ENCODE data around the gene CCDC172. TPM values are rescaled to one million over a fixed set of nuclear protein-coding genes. Genes with fewer than 3 reads are reported as not detected.

Gene CCDC172
- total and polyA plus RNA-seq, 3 donors from 2014 or later: 6.7 to 31.4 (median 7.3) TPM

- Histone ChIP-seq H3K4me1 (no peaks in the 10 kb centered on the region), H3K27ac (no peak overlapping the region), H3K9me3 (no peaks in the 10 kb centered on the region), H3K27me3 (no peaks in the 10 kb centered on the region), H3K4me3 (no peak overlapping the region), H3K36me3 (ENCODE audit: low read depth, missing control alignments) (no peaks in the 10 kb centered on the region)
- TF ChIP-seq CTCF (IDR thresholded peaks at IDR 0.05) (no peak), POLR2A (IDR thresholded peaks at IDR 0.05) (no peak)
- intact Hi-C loops (cut with DNase I; ENCODE audit: low total_unique reads): no loop called here
- DNase-seq: no peak
Measured at GRCh38 chr10:116352125-116352524, 27.9 kb downstream of the CCDC172 start.

GRCh38 chr10:116353817-116354216, 29.6 kb downstream of the CCDC172 start:
- no peak overlapping the region for H3K27ac ChIP-seq
- H3K4me1 ChIP-seq: no peaks in the 10 kb centered on the region
- WGBS, 2 donors: 82 to 92% methylated on average over 4 of the region's 4 CpGs
- H3K27me3 ChIP-seq: no peaks in the 10 kb centered on the region
- no peak for TF ChIP-seq POLR2A (IDR thresholded peaks at IDR 0.05)
- no peak for TF ChIP-seq CTCF (IDR thresholded peaks at IDR 0.05)
- no peak for DNase-seq
- H3K36me3 ChIP-seq (ENCODE audit: low read depth, missing control alignments): no peaks in the 10 kb centered on the region
- intact Hi-C loops (cut with DNase I; ENCODE audit: low total_unique reads): no loop called here
- no peaks in the 10 kb centered on the region for H3K9me3 ChIP-seq
- H3K4me3 ChIP-seq: no peak overlapping the region

GRCh38 chr10:116355341-116355740, 31.1 kb downstream of the CCDC172 start:
- Histone ChIP-seq H3K36me3 (ENCODE audit: low read depth, missing control alignments) (no peaks in the 10 kb centered on the region), H3K4me3 (no peak overlapping the region), H3K27ac (no peak overlapping the region), H3K4me1 (no peaks in the 10 kb centered on the region), H3K27me3 (no peaks in the 10 kb centered on the region), H3K9me3 (no peaks in the 10 kb centered on the region)
- 91% methylated on average over 2 of the region's 2 CpGs for WGBS, 2 donors
- no peak for TF ChIP-seq CTCF (IDR thresholded peaks at IDR 0.05)
- TF ChIP-seq POLR2A (IDR thresholded peaks at IDR 0.05): no peak
- intact Hi-C loops (cut with DNase I; ENCODE audit: low total_unique reads): no loop called here
- DNase-seq: no peak

- no peak for DNase-seq
- no peaks in the 10 kb centered on the region for H3K9me3 ChIP-seq
- TF ChIP-seq CTCF (IDR thresholded peaks at IDR 0.05) (no peak), POLR2A (IDR thresholded peaks at IDR 0.05) (no peak)
- no peak overlapping the region for H3K4me3 ChIP-seq
- intact Hi-C loops (cut with DNase I; ENCODE audit: low total_unique reads): no loop called here
- H3K4me1 ChIP-seq: no peaks in the 10 kb centered on the region
- H3K27ac ChIP-seq: no peak overlapping the region
- no peaks in the 10 kb centered on the region for H3K27me3 ChIP-seq
- 85% methylated on average over 4 of the region's 4 CpGs for WGBS, 2 donors
- H3K36me3 ChIP-seq (ENCODE audit: low read depth, missing control alignments): no peaks in the 10 kb centered on the region
Measured at GRCh38 chr10:116356833-116357232, 32.6 kb downstream of the CCDC172 start.

- Histone ChIP-seq H3K4me3 (no peak overlapping the region), H3K27ac (no peak overlapping the region), H3K27me3 (no peaks in the 10 kb centered on the region), H3K9me3 (no peaks in the 10 kb centered on the region), H3K36me3 (ENCODE audit: low read depth, missing control alignments) (no peaks in the 10 kb centered on the region), H3K4me1 (no peaks in the 10 kb centered on the region)
- intact Hi-C loops (cut with DNase I; ENCODE audit: low total_unique reads): no loop called here
- DNase-seq: no peak
- no peak for TF ChIP-seq CTCF (IDR thresholded peaks at IDR 0.05)
Measured at GRCh38 chr10:116364868-116365267, 40.6 kb downstream of the CCDC172 start.

All from testis (tissue), 3 donors.